CD8-positive, alpha-beta memory T cell (primary cell): ENCODE results near the gene CA6. TPM values are rescaled to one million over a fixed set of nuclear protein-coding genes. Genes with fewer than 3 reads are reported as not detected.

Experiments
- CTCF ChIA-PET: fragments of 350-600 bp; sonication (Branson Sonifier 250); formaldehyde crosslinking; loops from one replicate; lab custom pipeline; 2021; ENCODE audit warnings: antibody characterized with exemption; lab: Charles Lee
- POLR2A ChIA-PET: fragments of 350-600 bp; sonication (Branson Sonifier 250); formaldehyde crosslinking; loops from one replicate; lab custom pipeline; 2021; ENCODE audit warnings: antibody characterized with exemption; lab: Charles Lee
- DNase-seq, 5 donors: peaks; one replicate each; pipeline versions ENCODE4 v3.0.0 to v3.0.0-alpha.2; 2020 to 2022; ENCODE audit warnings: mixed read lengths in 1 of 5
- H3K27ac ChIP-seq: one replicate; pipeline ENCODE4 v1.7.0; 2013; ENCODE audit warnings: low read depth, mild to moderate bottlenecking, low read length, moderate library complexity
- H3K27me3 ChIP-seq: 2 replicates; pipeline ENCODE4 v1.7.0; 2013; ENCODE audit warnings: low read length, mild to moderate bottlenecking; ENCODE audit not compliant: insufficient read depth, poor library complexity, severe bottlenecking
- H3K36me3 ChIP-seq: 2 replicates; pipeline ENCODE4 v1.7.0; 2013; ENCODE audit warnings: mild to moderate bottlenecking, low read length, moderate library complexity; ENCODE audit not compliant: insufficient read depth
- H3K4me1 ChIP-seq: 2 replicates; pipeline ENCODE4 v1.7.0; 2013; ENCODE audit warnings: mild to moderate bottlenecking, low read length, moderate library complexity; ENCODE audit not compliant: insufficient read depth
- H3K4me3 ChIP-seq: 2 replicates; pipeline ENCODE4 v1.7.0; 2013; ENCODE audit warnings: mild to moderate bottlenecking, low read length
- H3K9me3 ChIP-seq: 2 replicates; pipeline ENCODE4 v1.7.0; 2013; ENCODE audit warnings: mild to moderate bottlenecking, low read length
- H3K27ac Mint-ChIP-seq, 8 donors: one replicate each; pipeline ENCODE4 v1.8.0; 2020 to 2021; ENCODE audit warnings: mixed read lengths in 8 of 8, mild to moderate bottlenecking in 6 of 8, inconsistent platforms in 3 of 8, moderate library complexity in 3 of 8
- H3K27me3 Mint-ChIP-seq, 2 donors: one replicate each; pipeline ENCODE4 v1.8.0; 2020 to 2021; ENCODE audit warnings: mixed read lengths in 2 of 2, mild to moderate bottlenecking in 1 of 2, moderate library complexity in 1 of 2
- H3K36me3 Mint-ChIP-seq, 3 donors: one replicate each; pipeline ENCODE4 v1.8.0; 2020 to 2021; ENCODE audit warnings: mixed read lengths in 3 of 3, inconsistent platforms in 1 of 3, mild to moderate bottlenecking in 1 of 3
- H3K4me1 Mint-ChIP-seq, 3 donors: one replicate each; pipeline ENCODE4 v1.8.0; 2020 to 2021; ENCODE audit warnings: mixed read lengths in 3 of 3, inconsistent platforms in 1 of 3, mild to moderate bottlenecking in 1 of 3
- H3K4me3 Mint-ChIP-seq, 7 donors: one replicate each; pipeline ENCODE4 v1.8.0; 2020 to 2021; ENCODE audit warnings: mixed read lengths in 7 of 7, mild to moderate bottlenecking in 6 of 7, moderate library complexity in 4 of 7, inconsistent platforms in 2 of 7
- H3K9me3 Mint-ChIP-seq, 5 donors: one replicate each; pipeline ENCODE4 v1.8.0; 2020 to 2022; ENCODE audit warnings: mixed read lengths in 5 of 5, mild to moderate bottlenecking in 3 of 5, moderate library complexity in 2 of 5, inconsistent platforms in 1 of 5
- polyA plus RNA-seq: library from polyadenylated mRNA; unstranded; fragments of 300-500 nt; fragmentation: Illumina TruSeq; gene quantifications from one replicate; pipeline ENCODE4 v1.2.3, GENCODE V29; 2021
- total RNA-seq, 2 experiments: library from RNA; stranded (reverse); gene quantifications; one replicate each; pipeline ENCODE4 v1.2.3, GENCODE V29; 2021

The CA6 gene
- total and polyA plus RNA-seq, 3 experiments from 2014 or later: 1.2 to 3.7 (median 1.4) TPM

DNA sequence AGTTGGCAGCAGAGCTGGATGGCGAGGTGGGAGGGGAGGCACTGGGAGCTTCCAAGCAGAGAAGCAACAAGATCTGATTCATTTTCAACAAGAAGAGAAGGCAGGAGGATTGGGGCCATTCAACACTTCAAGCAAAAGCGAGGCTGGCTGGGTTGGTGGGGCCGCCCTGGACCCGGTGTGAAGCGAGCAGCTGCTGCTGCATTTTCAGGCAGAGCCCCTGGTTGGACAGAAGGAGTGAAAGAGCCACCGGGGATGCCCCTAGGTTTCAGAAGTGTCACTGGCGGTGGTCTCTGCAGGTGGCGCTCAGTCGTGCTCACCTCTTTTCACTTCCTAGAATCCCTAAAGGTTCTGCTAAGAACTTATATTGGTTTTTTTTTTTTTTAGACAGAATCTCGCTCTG is 62.6 kb downstream of the CA6 start:
- Mint-ChIP-seq H3K27me3 (peaks cover 2 to 8% of the 10 kb centered on the region in 2 donors), H3K9me3 (no peaks in the 10 kb centered on the region), H3K4me3 (no peak overlapping the region), H3K4me1 (peaks cover 7 to 14% (median 10%) of the 10 kb centered on the region in 3 donors), H3K27ac (no peak overlapping the region), H3K36me3 (no peaks in the 10 kb centered on the region)
- POLR2A ChIA-PET: no interaction called here
- H3K27ac ChIP-seq: no peak overlapping the region
- no peak overlapping the region for H3K4me3 ChIP-seq
- H3K27me3 ChIP-seq: no peaks in the 10 kb centered on the region
- H3K4me1 ChIP-seq: peaks cover 10% of the 10 kb centered on the region
- H3K9me3 ChIP-seq: no peaks in the 10 kb centered on the region
- no peaks in the 10 kb centered on the region for H3K36me3 ChIP-seq
- no peak for DNase-seq
- CTCF ChIA-PET: no interaction called here

GRCh38 chr1:9009438-9010370 is 64.0 kb downstream of the CA6 start:
- Histone ChIP-seq H3K4me1 (peaks cover 7% of the 10 kb centered on the region), H3K4me3 (no peak overlapping the region), H3K27me3 (no peaks in the 10 kb centered on the region), H3K27ac (no peak overlapping the region), H3K9me3 (no peaks in the 10 kb centered on the region), H3K36me3 (no peaks in the 10 kb centered on the region)
- Mint-ChIP-seq H3K4me1 (peaks cover 4 to 7% (median 5%) of the 10 kb centered on the region in 3 donors), H3K27me3 (peaks cover 5 to 8% of the 10 kb centered on the region in 2 donors), H3K36me3 (no peaks in the 10 kb centered on the region), H3K27ac (no peak overlapping the region), H3K9me3 (no peaks in the 10 kb centered on the region), H3K4me3 (no peak overlapping the region)
- ChIA-PET CTCF (no interaction called here), POLR2A (no interaction called here)
- DNase-seq: no peak

DNA sequence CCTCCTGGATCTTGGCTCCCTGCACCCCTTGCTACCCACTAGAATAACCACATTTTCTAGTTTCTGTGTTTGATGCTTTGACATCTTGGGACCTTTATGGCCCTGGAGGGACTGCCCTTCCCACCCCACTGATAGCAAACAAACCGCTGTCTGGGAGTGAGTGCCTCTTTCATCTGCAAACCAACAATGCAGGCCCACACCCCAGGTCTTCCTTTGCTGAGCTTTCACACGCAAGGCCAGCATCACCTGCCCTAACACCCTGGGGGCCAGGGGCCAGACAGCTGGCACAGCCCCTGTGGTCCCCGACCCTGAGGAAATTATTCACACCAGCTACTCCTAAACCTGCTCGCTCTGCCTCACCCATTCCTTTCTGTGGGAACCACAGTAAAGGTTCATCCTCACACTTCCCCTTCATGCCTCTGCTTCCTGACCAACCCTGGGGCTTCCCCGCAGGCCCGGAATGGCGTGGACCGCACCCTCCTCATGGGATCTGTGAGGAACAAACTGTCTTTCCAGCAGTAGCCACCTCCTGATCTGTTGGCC is 65.2 kb downstream of the CA6 start:
- no peaks in the 10 kb centered on the region for H3K4me1 ChIP-seq
- peaks cover 5% of the 10 kb centered on the region for H3K27me3 ChIP-seq

DNA sequence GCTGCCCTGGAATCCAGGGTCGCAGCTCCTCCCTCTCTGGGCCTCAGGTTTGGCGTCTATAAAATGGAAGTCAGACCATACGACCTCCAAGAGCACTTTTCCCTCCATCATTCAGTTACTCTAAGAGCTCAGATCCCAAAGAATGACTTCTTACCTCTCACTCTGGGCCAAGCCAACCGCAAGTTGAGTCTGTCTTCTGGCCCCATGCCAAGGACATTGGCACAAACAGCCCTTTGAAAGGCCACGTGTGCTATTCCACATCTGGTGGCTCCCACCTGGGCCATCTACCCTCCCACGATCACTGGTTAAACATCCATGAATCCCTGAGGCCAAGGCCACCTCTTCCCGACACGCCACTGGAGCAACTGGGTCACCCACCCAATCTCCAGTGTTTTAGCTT is 68.2 kb downstream of the CA6 start:
- CTCF ChIA-PET: interaction anchor here (2.8 kb wide), 1 partner anchor 9 kb away, joined by 12 read pairs; no protein-coding TSS in a partner anchor
- Mint-ChIP-seq H3K27me3 (peaks cover 13 to 18% of the 10 kb centered on the region in 2 donors), H3K36me3 (no peaks in the 10 kb centered on the region), H3K4me3 (no peak overlapping the region), H3K27ac (no peak overlapping the region), H3K4me1 (no peaks in the 10 kb centered on the region), H3K9me3 (no peaks in the 10 kb centered on the region)
- POLR2A ChIA-PET: no interaction called here
- H3K4me3 ChIP-seq: no peak overlapping the region
- no peaks in the 10 kb centered on the region for H3K9me3 ChIP-seq
- no peaks in the 10 kb centered on the region for H3K36me3 ChIP-seq
- DNase-seq: no peak
- peaks cover 5% of the 10 kb centered on the region for H3K27me3 ChIP-seq
- H3K27ac ChIP-seq: no peak overlapping the region
- no peaks in the 10 kb centered on the region for H3K4me1 ChIP-seq

More for the DNA sequence above, 65.2 kb downstream of the CA6 start:
- no peak overlapping the region for H3K4me3 ChIP-seq
- no peaks in the 10 kb centered on the region for H3K9me3 Mint-ChIP-seq
- no peaks in the 10 kb centered on the region for H3K36me3 ChIP-seq
- ChIA-PET POLR2A (no interaction called here), CTCF (interaction anchor here (0.6 kb wide), 1 partner anchor 123 kb away, joined by 3 read pairs; no protein-coding TSS in a partner anchor)
- no peak for DNase-seq
- H3K27ac Mint-ChIP-seq: peak overlapping the region in 2 of 8 donors; percentile 8 to 76
- H3K27me3 Mint-ChIP-seq: peaks cover 5 to 11% of the 10 kb centered on the region in 2 donors
- H3K9me3 ChIP-seq: no peaks in the 10 kb centered on the region
- H3K4me1 Mint-ChIP-seq: no peaks in the 10 kb centered on the region
- no peak overlapping the region for H3K27ac ChIP-seq
- no peaks in the 10 kb centered on the region for H3K36me3 Mint-ChIP-seq
- H3K4me3 Mint-ChIP-seq: no peak overlapping the region

DNA sequence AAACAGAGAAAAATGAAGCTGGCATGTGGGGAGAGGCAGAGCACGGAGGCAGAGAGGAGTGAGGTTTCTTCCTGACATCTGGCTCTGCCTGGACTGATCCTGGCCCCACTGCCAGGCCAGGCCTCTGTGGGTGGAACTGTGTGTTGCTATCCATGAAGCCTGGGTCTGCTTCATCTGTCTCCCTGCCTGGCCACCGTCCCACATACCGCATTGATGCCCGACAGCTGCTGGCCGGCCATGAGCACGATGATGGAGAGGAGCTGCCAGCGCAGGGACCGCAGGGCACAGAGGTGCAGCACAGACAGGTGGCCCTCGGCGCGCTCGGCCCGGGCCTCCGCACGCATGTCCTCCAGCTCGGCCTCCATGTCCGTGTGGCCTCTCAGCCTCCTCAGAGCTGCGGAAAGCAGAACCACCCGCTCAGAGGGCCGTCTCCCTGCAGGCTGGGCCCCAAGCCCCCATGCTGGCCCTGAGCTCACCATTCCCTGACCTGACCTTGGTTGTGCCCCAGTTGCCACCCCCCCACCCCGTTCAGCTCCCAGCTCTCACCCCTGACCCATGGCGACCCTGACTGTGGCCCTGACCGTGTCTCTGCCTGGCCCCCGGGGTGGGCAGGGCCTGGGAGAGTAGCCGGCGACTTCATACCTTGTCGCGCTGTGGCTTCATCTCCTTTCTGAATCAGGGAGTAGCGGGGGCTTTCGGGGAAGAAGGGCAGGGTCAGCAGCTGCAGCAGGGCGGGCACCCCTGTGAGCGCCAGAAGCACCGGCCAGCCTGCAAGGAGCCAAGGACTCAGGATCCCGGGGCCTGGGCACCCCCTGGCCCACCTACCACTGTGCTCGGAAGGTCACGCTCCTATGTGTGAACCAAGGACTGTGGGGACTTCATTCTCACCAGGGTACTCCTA is 69.1 kb downstream of the CA6 start:
- Histone ChIP-seq H3K9me3 (no peaks in the 10 kb centered on the region), H3K27me3 (peaks cover 5% of the 10 kb centered on the region), H3K4me3 (no peak overlapping the region), H3K4me1 (no peaks in the 10 kb centered on the region), H3K36me3 (no peaks in the 10 kb centered on the region), H3K27ac (no peak overlapping the region)
- H3K9me3 Mint-ChIP-seq: no peaks in the 10 kb centered on the region
- H3K36me3 Mint-ChIP-seq: no peaks in the 10 kb centered on the region
- no peak overlapping the region for H3K4me3 Mint-ChIP-seq
- CTCF ChIA-PET: interaction anchor here (0.7 to 2.8 kb wide), 2 partner anchors 10 to 200 kb away, joined by 3 to 12 read pairs; no protein-coding TSS in a partner anchor
- peak overlapping the region in 1 of 8 donors; percentile 84 for H3K27ac Mint-ChIP-seq
- no peak for DNase-seq
- POLR2A ChIA-PET: no interaction called here
- no peaks in the 10 kb centered on the region for H3K4me1 Mint-ChIP-seq
- peaks cover 13 to 18% of the 10 kb centered on the region in 2 donors for H3K27me3 Mint-ChIP-seq

GRCh38 chr1:9016455-9016854 is 70.8 kb downstream of the CA6 start:
- Histone ChIP-seq H3K27ac (no peak overlapping the region), H3K27me3 (peaks cover 5% of the 10 kb centered on the region), H3K36me3 (no peaks in the 10 kb centered on the region), H3K9me3 (no peaks in the 10 kb centered on the region), H3K4me1 (no peaks in the 10 kb centered on the region), H3K4me3 (no peak overlapping the region)
- H3K9me3 Mint-ChIP-seq: no peaks in the 10 kb centered on the region
- peaks cover 0 to 2% (median 0%) of the 10 kb centered on the region in 3 donors for H3K4me1 Mint-ChIP-seq
- CTCF ChIA-PET: no interaction called here
- no peak overlapping the region for H3K27ac Mint-ChIP-seq
- H3K36me3 Mint-ChIP-seq: no peaks in the 10 kb centered on the region
- POLR2A ChIA-PET: no interaction called here
- no peak overlapping the region for H3K4me3 Mint-ChIP-seq
- DNase-seq: no peak
- H3K27me3 Mint-ChIP-seq: peaks cover 13 to 19% of the 10 kb centered on the region in 2 donors

DNA sequence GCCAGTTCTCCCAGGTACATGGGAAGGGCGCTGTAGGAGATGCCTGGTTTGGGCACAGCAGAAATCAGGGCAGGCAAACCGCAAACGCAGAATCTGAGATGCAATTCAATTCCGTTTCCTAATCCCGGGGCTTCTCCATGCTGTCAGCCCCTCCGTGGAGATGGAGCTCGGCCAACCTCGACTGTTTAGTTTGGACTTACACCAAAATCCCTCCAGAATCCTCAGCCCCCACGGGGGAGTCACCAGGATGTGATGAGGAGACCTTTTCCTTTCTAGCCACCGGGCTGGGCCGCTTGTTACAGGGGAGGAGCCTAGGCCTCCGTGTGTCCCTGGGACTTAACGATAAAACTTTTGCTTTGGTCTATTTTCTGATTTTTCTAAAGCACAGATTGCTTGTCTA is 72.7 kb downstream of the CA6 start:
- Mint-ChIP-seq H3K27ac (no peak overlapping the region), H3K4me3 (no peak overlapping the region), H3K36me3 (no peaks in the 10 kb centered on the region), H3K27me3 (peaks cover 11 to 15% of the 10 kb centered on the region in 2 donors), H3K4me1 (peaks cover 0 to 2% (median 0%) of the 10 kb centered on the region in 3 donors), H3K9me3 (no peaks in the 10 kb centered on the region)
- ChIA-PET CTCF (no interaction called here), POLR2A (no interaction called here)
- no peak for DNase-seq
- Histone ChIP-seq H3K4me1 (no peaks in the 10 kb centered on the region), H3K4me3 (no peak overlapping the region), H3K27me3 (peaks cover 5% of the 10 kb centered on the region), H3K9me3 (no peaks in the 10 kb centered on the region), H3K36me3 (no peaks in the 10 kb centered on the region), H3K27ac (no peak overlapping the region)
